ENCODE measurements around the gene AP2A2. TPM values are rescaled to one million over a fixed set of nuclear protein-coding genes. Genes with fewer than 3 reads are reported as not detected.

The AP2A2 gene
- total RNA-seq, 1 donor from 2014 or later, result 105 TPM

DNA sequence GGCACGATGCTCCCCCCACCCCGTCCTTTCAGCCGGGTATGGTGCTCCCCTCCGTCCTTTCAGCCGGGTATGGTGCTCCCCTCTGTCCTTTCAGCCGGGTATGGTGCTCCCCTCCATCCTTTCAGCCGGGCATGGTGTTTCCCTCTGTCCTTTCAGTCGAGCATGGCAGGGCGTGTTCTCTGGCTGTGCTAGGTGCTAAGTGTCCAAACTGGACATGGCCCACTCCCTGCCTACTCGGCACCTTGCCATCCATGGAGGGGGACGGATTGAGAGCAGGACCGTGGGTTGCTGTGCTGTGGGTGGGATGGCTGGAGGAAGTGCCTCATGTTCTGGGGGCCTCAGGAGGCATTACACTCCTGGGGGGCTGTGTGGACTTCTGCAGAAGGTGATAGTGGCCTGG, 65.4 kb downstream of the AP2A2 start:
- H3K27ac ChIP-seq (ENCODE audit: low read depth, low read length), result no peak overlapping the region
- no peak overlapping the region for H2AFZ ChIP-seq (ENCODE audit: low read depth, low read length)
- Mint-ChIP-seq H3K4me1 (ENCODE audit: low read depth, unreplicated experiment) (peaks cover 3% of the 10 kb centered on the region), H3K9me3 (ENCODE audit: unreplicated experiment) (no peaks in the 10 kb centered on the region), H3K27me3 (ENCODE audit: low read depth, unreplicated experiment) (no peaks in the 10 kb centered on the region), H3K36me3 (ENCODE audit: low read depth, unreplicated experiment) (peaks cover 9% of the 10 kb centered on the region), H3K27ac (ENCODE audit: unreplicated experiment) (peak overlapping the region; percentile 2), H3K4me3 (ENCODE audit: unreplicated experiment) (no peak overlapping the region)
- peaks cover 45% of the 10 kb centered on the region for H4K20me1 ChIP-seq (ENCODE audit: insufficient read depth, low read length)
- FAIRE-seq, result no peak
- no peaks in the 10 kb centered on the region for H3K36me3 ChIP-seq (ENCODE audit: insufficient read depth, low read length)
- no peak overlapping the region for H3K4me3 ChIP-seq (ENCODE audit: insufficient read depth, low read depth, low read length)
- no peaks in the 10 kb centered on the region for H3K27me3 ChIP-seq (ENCODE audit: insufficient read depth, low read length)
- no peak for DNase-seq (ENCODE audit: low read depth)
- TF ChIP-seq EZH2 (IDR thresholded peaks at IDR 0.05; ENCODE audit: insufficient read depth, low read length), result no peak
- no peak overlapping the region for H3K4me2 ChIP-seq (ENCODE audit: low read length)
- H3K9me3 ChIP-seq (ENCODE audit: insufficient read depth, low read depth, low read length), result no peaks in the 10 kb centered on the region
- peaks cover 3% of the 10 kb centered on the region for H3K79me2 ChIP-seq (ENCODE audit: insufficient read depth, low read length)
- H3K4me1 ChIP-seq (ENCODE audit: insufficient read depth, low read length), result no peaks in the 10 kb centered on the region
- H3K9ac ChIP-seq (ENCODE audit: low read length), result no peak overlapping the region

DNA sequence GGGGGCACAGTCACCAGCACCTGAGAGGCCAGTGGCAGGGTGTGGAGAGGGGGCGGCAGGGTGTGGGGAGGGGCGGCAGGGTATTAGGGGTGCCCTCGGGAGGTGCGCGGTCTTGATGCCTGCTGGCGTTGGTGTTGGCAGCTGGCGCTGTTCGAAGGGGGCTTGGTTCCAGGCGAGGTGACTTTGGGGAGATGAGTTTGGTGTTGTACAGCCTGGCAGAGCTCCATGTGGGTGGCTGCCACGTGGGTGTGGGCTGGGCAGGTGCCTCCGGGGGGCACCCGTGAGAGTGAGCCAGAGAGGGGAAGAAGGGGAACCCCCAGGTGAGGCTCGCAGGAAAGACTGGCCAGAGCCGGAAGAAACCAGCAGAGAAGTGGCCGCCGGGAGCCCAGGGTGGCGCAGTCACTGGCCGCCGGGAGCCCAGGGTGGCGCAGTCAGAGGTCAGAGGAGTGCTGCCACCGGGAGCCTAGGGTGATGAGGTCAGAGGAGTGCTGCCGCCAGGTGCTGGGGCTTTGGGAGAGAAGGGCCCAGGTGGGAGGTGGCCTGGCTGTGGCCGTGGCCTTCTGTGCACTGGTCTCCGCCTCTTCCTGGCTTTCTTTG, 66.1 kb downstream of the AP2A2 start:
- Mint-ChIP-seq H3K27me3 (ENCODE audit: low read depth, unreplicated experiment) (no peaks in the 10 kb centered on the region), H3K27ac (ENCODE audit: unreplicated experiment) (no peak overlapping the region), H3K4me3 (ENCODE audit: unreplicated experiment) (no peak overlapping the region), H3K9me3 (ENCODE audit: unreplicated experiment) (no peaks in the 10 kb centered on the region), H3K4me1 (ENCODE audit: low read depth, unreplicated experiment) (peaks cover 3% of the 10 kb centered on the region), H3K36me3 (ENCODE audit: low read depth, unreplicated experiment) (peaks cover 9% of the 10 kb centered on the region)
- Histone ChIP-seq H4K20me1 (ENCODE audit: insufficient read depth, low read length) (peaks cover 50% of the 10 kb centered on the region), H3K27me3 (ENCODE audit: insufficient read depth, low read length) (no peaks in the 10 kb centered on the region), H2AFZ (ENCODE audit: low read depth, low read length) (no peak overlapping the region), H3K4me3 (ENCODE audit: insufficient read depth, low read depth, low read length) (no peak overlapping the region), H3K4me2 (ENCODE audit: low read length) (no peak overlapping the region), H3K4me1 (ENCODE audit: insufficient read depth, low read length) (no peaks in the 10 kb centered on the region), H3K36me3 (ENCODE audit: insufficient read depth, low read length) (no peaks in the 10 kb centered on the region), H3K27ac (ENCODE audit: low read depth, low read length) (no peak overlapping the region), H3K9ac (ENCODE audit: low read length) (no peak overlapping the region), H3K9me3 (ENCODE audit: insufficient read depth, low read depth, low read length) (no peaks in the 10 kb centered on the region), H3K79me2 (ENCODE audit: insufficient read depth, low read length) (peaks cover 3% of the 10 kb centered on the region)
- FAIRE-seq, result no peak
- no peak for TF ChIP-seq EZH2 (IDR thresholded peaks at IDR 0.05; ENCODE audit: insufficient read depth, low read length)
- TF ChIP-seq, protein P1, sequence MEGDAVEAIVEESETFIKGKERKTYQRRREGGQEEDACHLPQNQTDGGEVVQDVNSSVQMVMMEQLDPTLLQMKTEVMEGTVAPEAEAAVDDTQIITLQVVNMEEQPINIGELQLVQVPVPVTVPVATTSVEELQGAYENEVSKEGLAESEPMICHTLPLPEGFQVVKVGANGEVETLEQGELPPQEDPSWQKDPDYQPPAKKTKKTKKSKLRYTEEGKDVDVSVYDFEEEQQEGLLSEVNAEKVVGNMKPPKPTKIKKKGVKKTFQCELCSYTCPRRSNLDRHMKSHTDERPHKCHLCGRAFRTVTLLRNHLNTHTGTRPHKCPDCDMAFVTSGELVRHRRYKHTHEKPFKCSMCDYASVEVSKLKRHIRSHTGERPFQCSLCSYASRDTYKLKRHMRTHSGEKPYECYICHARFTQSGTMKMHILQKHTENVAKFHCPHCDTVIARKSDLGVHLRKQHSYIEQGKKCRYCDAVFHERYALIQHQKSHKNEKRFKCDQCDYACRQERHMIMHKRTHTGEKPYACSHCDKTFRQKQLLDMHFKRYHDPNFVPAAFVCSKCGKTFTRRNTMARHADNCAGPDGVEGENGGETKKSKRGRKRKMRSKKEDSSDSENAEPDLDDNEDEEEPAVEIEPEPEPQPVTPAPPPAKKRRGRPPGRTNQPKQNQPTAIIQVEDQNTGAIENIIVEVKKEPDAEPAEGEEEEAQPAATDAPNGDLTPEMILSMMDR (IDR thresholded peaks at IDR 0.05; ENCODE audit: insufficient read depth, low read depth, low read length), result no peak
- no peak for DNase-seq (ENCODE audit: low read depth)

DNA sequence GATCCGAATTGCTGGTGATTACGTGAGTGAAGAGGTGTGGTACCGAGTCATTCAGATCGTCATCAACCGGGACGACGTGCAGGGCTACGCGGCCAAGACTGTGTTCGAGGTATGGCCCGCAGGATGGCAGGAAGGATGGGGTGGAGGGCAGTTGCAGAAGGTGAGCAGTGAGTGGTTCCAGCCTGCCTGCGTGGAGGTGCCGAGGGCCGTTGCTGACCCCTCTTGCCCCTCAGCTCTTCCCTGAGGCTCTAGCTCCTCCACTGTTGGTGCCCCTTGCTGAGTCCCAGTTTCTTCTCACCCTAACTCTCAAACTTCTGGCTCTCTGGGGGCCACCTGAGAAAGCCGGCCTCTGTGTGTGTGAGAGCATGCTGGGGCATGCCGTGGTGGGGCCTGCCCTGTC, 66.9 kb downstream of the AP2A2 start:
- Histone ChIP-seq H3K4me3 (ENCODE audit: insufficient read depth, low read depth, low read length) (no peak overlapping the region), H3K9me3 (ENCODE audit: insufficient read depth, low read depth, low read length) (no peaks in the 10 kb centered on the region), H3K27ac (ENCODE audit: low read depth, low read length) (no peak overlapping the region), H3K27me3 (ENCODE audit: insufficient read depth, low read length) (no peaks in the 10 kb centered on the region), H4K20me1 (ENCODE audit: insufficient read depth, low read length) (peaks cover 54% of the 10 kb centered on the region), H3K36me3 (ENCODE audit: insufficient read depth, low read length) (no peaks in the 10 kb centered on the region), H3K4me2 (ENCODE audit: low read length) (no peak overlapping the region), H3K4me1 (ENCODE audit: insufficient read depth, low read length) (no peaks in the 10 kb centered on the region), H3K79me2 (ENCODE audit: insufficient read depth, low read length) (peaks cover 3% of the 10 kb centered on the region), H3K9ac (ENCODE audit: low read length) (no peak overlapping the region), H2AFZ (ENCODE audit: low read depth, low read length) (no peak overlapping the region)
- Mint-ChIP-seq H3K9me3 (ENCODE audit: unreplicated experiment) (no peaks in the 10 kb centered on the region), H3K36me3 (ENCODE audit: low read depth, unreplicated experiment) (peaks cover 11% of the 10 kb centered on the region), H3K4me1 (ENCODE audit: low read depth, unreplicated experiment) (peaks cover 3% of the 10 kb centered on the region), H3K27me3 (ENCODE audit: low read depth, unreplicated experiment) (no peaks in the 10 kb centered on the region), H3K27ac (ENCODE audit: unreplicated experiment) (no peak overlapping the region), H3K4me3 (ENCODE audit: unreplicated experiment) (no peak overlapping the region)
- no peak for DNase-seq (ENCODE audit: low read depth)
- no peak for FAIRE-seq
- TF ChIP-seq, protein P1 (IDR thresholded peaks at IDR 0.05; ENCODE audit: insufficient read depth, low read depth, low read length), result no peak
- no peak for TF ChIP-seq EZH2 (IDR thresholded peaks at IDR 0.05; ENCODE audit: insufficient read depth, low read length)
